Right ventricle myocardium inferior (tissue), 1 donor: ENCODE measurements around the gene HS6ST3. TPM values are rescaled to one million over a fixed set of nuclear protein-coding genes. Genes with fewer than 3 reads are reported as not detected.

Source experiments
- ATAC-seq: fragments of 200-7000 bp; cut with Tn5 transposase; one replicate; pipeline ENCODE4 v1.9.1; 2020; ENCODE audit warnings: mild to moderate bottlenecking, moderate library complexity
- DNase-seq: peaks from one replicate; pipeline ENCODE4 v3.0.0; 2021; ENCODE audit errors: missing footprints
- intact Hi-C: fragments of 100-400 bp; cut with DNase I; formaldehyde crosslinking; loops from one replicate; pipeline ENCODE4 v1.11.0; 2022
- total RNA-seq: library from RNA; stranded (reverse); fragmentation: NEBNext Ultra II Directional; extraction: Animal tissue kit (Norgen Biotek cat#: 25700); gene quantifications from one replicate; pipeline ENCODE4 v1.2.1, GENCODE V29; 2021
- donor health status: DM: no; HTN: yes; CAD: no; lungs with severe emphysema.

HS6ST3 gene
- total RNA-seq, 1 donor from 2014 or later: 1.4 TPM

- no peak for DNase-seq
- intact Hi-C loops: no loop called here
Observed at GRCh38 chr13:96397807-96398206, 307.9 kb downstream of the HS6ST3 start.

GRCh38 chr13:96398486-96398885, 308.6 kb downstream of the HS6ST3 start:
- no peak for DNase-seq
- intact Hi-C loops: no loop called here
- ATAC-seq: no peak

More at GRCh38 chr13:96397807-96398206, 307.9 kb downstream of the HS6ST3 start:
- no peak for ATAC-seq

- no peak for ATAC-seq
- intact Hi-C loops: no loop called here
- DNase-seq: no peak
Observed at GRCh38 chr13:96403241-96403640, 313.3 kb downstream of the HS6ST3 start.

- intact Hi-C loops: no loop called here
- no peak for ATAC-seq
- no peak for DNase-seq
Observed at GRCh38 chr13:96403651-96404050, 313.7 kb downstream of the HS6ST3 start.

GRCh38 chr13:96415831-96416385, 326.0 kb downstream of the HS6ST3 start:
- no peak for ATAC-seq
- DNase-seq: no peak
- intact Hi-C loops: no loop called here

- DNase-seq (no peak), ATAC-seq (no peak)
- intact Hi-C loops: no loop called here
Observed at GRCh38 chr13:96417939-96418685, 328.2 kb downstream of the HS6ST3 start.

GRCh38 chr13:96421314-96421713, 331.4 kb downstream of the HS6ST3 start:
- ATAC-seq: no peak
- intact Hi-C loops: no loop called here
- DNase-seq: no peak

GRCh38 chr13:96422002-96422401, 332.1 kb downstream of the HS6ST3 start:
- no peak for DNase-seq
- intact Hi-C loops: no loop called here
- no peak for ATAC-seq

- intact Hi-C loops: no loop called here
- ATAC-seq (no peak), DNase-seq (no peak)
Observed at GRCh38 chr13:96426167-96426566, 336.3 kb downstream of the HS6ST3 start.

- ATAC-seq: no peak
- no peak for DNase-seq
- intact Hi-C loops: no loop called here
Observed at GRCh38 chr13:96428911-96429310, 339.0 kb downstream of the HS6ST3 start.

- DNase-seq: no peak
- ATAC-seq: no peak
- intact Hi-C loops: no loop called here
Observed at GRCh38 chr13:96431044-96431581, 341.2 kb downstream of the HS6ST3 start.

- intact Hi-C loops: no loop called here
- ATAC-seq: no peak
Observed at GRCh38 chr13:96444676-96445075, 354.8 kb downstream of the HS6ST3 start.

GRCh38 chr13:96449920-96450319, 360.0 kb downstream of the HS6ST3 start:
- ATAC-seq (no peak), DNase-seq (no peak)
- intact Hi-C loops: no loop called here

More at GRCh38 chr13:96444676-96445075, 354.8 kb downstream of the HS6ST3 start:
- no peak for DNase-seq

GRCh38 chr13:96450326-96451020, 360.6 kb downstream of the HS6ST3 start:
- no peak for ATAC-seq
- intact Hi-C loops: no loop called here
- no peak for DNase-seq

- no peak for ATAC-seq
- DNase-seq: no peak
- intact Hi-C loops: no loop called here
Observed at GRCh38 chr13:96454466-96454865, 364.6 kb downstream of the HS6ST3 start.

- DNase-seq (no peak), ATAC-seq (no peak)
- intact Hi-C loops: no loop called here
Observed at GRCh38 chr13:96460609-96461008, 370.7 kb downstream of the HS6ST3 start.

- DNase-seq (no peak), ATAC-seq (no peak)
- intact Hi-C loops: loop anchor here (10.0 kb wide), 1 partner anchor 249 kb away; no protein-coding TSS in a partner anchor
Observed at GRCh38 chr13:96473526-96474180, 383.7 kb downstream of the HS6ST3 start.

GRCh38 chr13:96474181-96474557, 384.3 kb downstream of the HS6ST3 start:
- no peak for ATAC-seq

GRCh38 chr13:96475103-96475502, 385.2 kb downstream of the HS6ST3 start:
- intact Hi-C loops: loop anchor here (10.0 kb wide), 1 partner anchor 250 kb away; no protein-coding TSS in a partner anchor
- DNase-seq (no peak), ATAC-seq (peak; percentile 44)

More at GRCh38 chr13:96474181-96474557, 384.3 kb downstream of the HS6ST3 start:
- no peak for DNase-seq
- intact Hi-C loops: loop anchor here (10.0 kb wide), 1 partner anchor 249 kb away; no protein-coding TSS in a partner anchor
